Activated effector memory CD4-positive, alpha-beta T cell treated with Interleukin-2 at 50 U/mL for 16 hours (primary cell): ENCODE measurements around the gene USO1.
"Not testable (repeated sequence)": the region's sequence is repeated elsewhere in the genome, so short reads cannot be mapped to it uniquely, and the experiment has no call there.

Experiments used
- DNase-seq: peaks from one replicate; pipeline ENCODE4 v3.0.0-alpha.2; 2020

Gene USO1

GRCh38 chr4:75724066-75724866, at the start of gene USO1:
Gene USO1 (plus strand): TSS chr4:75724577. CDS start chr4:75724820, 243 bp downstream.
- DNase-seq, result peak; percentile 100

GRCh38 chr4:75675004-75675531, 49.3 kb upstream of the USO1 start:
- no peak for DNase-seq

- no peak for DNase-seq
These were observed 45.9 kb upstream of the USO1 start for GRCh38 chr4:75678473-75678872.

- DNase-seq, result no peak
These were observed 45.4 kb upstream of the USO1 start for GRCh38 chr4:75678965-75679364.

GRCh38 chr4:75679876-75680575, 44.4 kb upstream of the USO1 start:
- no peak for DNase-seq

- no peak for DNase-seq
These were observed 40.8 kb upstream of the USO1 start for GRCh38 chr4:75683482-75684155.

- no peak for DNase-seq
These were observed 38.7 kb upstream of the USO1 start for GRCh38 chr4:75685546-75686189.

- peak; percentile 10 for DNase-seq
These were observed 38.0 kb upstream of the USO1 start for GRCh38 chr4:75686346-75686745.

GRCh38 chr4:75687125-75687524, 37.3 kb upstream of the USO1 start:
- DNase-seq, result not testable (repeated sequence)

GRCh38 chr4:75692066-75692465, 32.3 kb upstream of the USO1 start:
- not testable (repeated sequence) for DNase-seq

GRCh38 chr4:75696071-75696470, 28.3 kb upstream of the USO1 start:
- no peak for DNase-seq

- DNase-seq, result no peak
These were observed 27.8 kb upstream of the USO1 start for GRCh38 chr4:75696581-75696980.

GRCh38 chr4:75698162-75698962, 26.0 kb upstream of the USO1 start:
- no peak for DNase-seq

- no peak for DNase-seq
These were observed 25.5 kb upstream of the USO1 start for GRCh38 chr4:75698963-75699228.

GRCh38 chr4:75699299-75699698, 25.1 kb upstream of the USO1 start:
- no peak for DNase-seq

GRCh38 chr4:75702919-75703411, 21.4 kb upstream of the USO1 start:
- DNase-seq, result no peak

- DNase-seq, result no peak
These were observed 19.0 kb upstream of the USO1 start for GRCh38 chr4:75705198-75705977.

GRCh38 chr4:75708218-75708691, 16.1 kb upstream of the USO1 start:
- peak; percentile 29 for DNase-seq

GRCh38 chr4:75710246-75710645, 14.1 kb upstream of the USO1 start:
- no peak for DNase-seq

GRCh38 chr4:75714011-75714410, 10.4 kb upstream of the USO1 start:
- no peak for DNase-seq

- DNase-seq, result no peak
These were observed 9.7 kb upstream of the USO1 start for GRCh38 chr4:75714704-75715103.
